HEK293 (cell line): ENCODE data around the gene SLC25A52.
A peak's percentile ranks its signal among the peaks of the same experiment; 100 is the strongest.
"Not testable (repeated sequence)": the region's sequence is repeated elsewhere in the genome, so short reads cannot be mapped to it uniquely, and the experiment has no call there.

Experiments used
- CTCF ChIA-PET: fragments of 350-600 bp; formaldehyde crosslinking; extraction: SDS; loops from one replicate; lab custom pipeline; 2021; ENCODE audit warnings: antibody characterized with exemption; lab: Yijun Ruan, JAX
- POLR2A ChIA-PET: fragments of 300-600 bp; formaldehyde crosslinking; extraction: SDS; loops from one replicate; lab custom pipeline; 2020; ENCODE audit warnings: antibody characterized with exemption, inconsistent platforms; lab: Yijun Ruan, JAX
- H3K27ac ChIP-seq: fragments of 200-500 bp; sonication (Bioruptor generic); 2 replicates; pipeline ENCODE4 v1.5.1; 2014; ENCODE audit warnings: low read depth, low read length, control low read depth, inconsistent platforms; ENCODE audit errors: extremely low read depth
- H3K36me3 ChIP-seq, 2 experiments: fragments of 200-500 bp in 1 of 2; sonication (Bioruptor generic) in 1 of 2; 1 replicate in 1 of 2; 2 replicates in 1 of 2; pipeline ENCODE4 v1.5.1; 2014 to 2017; ENCODE audit warnings: inconsistent platforms in 2 of 2, low read length in 2 of 2; ENCODE audit not compliant: control insufficient read depth in 2 of 2, insufficient read depth in 1 of 2
- H3K4me1 ChIP-seq: fragments of 200-500 bp; sonication (Bioruptor generic); 2 replicates; pipeline ENCODE4 v1.5.1; 2014; ENCODE audit warnings: mild to moderate bottlenecking, low read length, inconsistent platforms; ENCODE audit not compliant: control insufficient read depth, insufficient read depth
- H3K4me3 ChIP-seq: 2 replicates; pipeline ENCODE4 v1.5.1; 2011; ENCODE audit warnings: low read depth, mild to moderate bottlenecking, control low read depth, low read length, moderate library complexity
- H3K9me3 ChIP-seq: fragments of 200-500 bp; sonication (Bioruptor generic); 2 replicates; pipeline ENCODE4 v1.5.1; 2014; ENCODE audit warnings: low read depth, low read length, inconsistent platforms; ENCODE audit not compliant: control insufficient read depth, insufficient read depth
- EGR2 ChIP-seq: fragments of 450-650 bp; formaldehyde crosslinking; IDR thresholded peaks from 2 replicates; pipeline ENCODE4 v1.5.1; 2016; ENCODE audit warnings: low read depth, missing biosample characterization, missing genetic modification characterization
- SCRT2 ChIP-seq: fragments of 450-650 bp; formaldehyde crosslinking; IDR thresholded peaks from 2 replicates; pipeline ENCODE4 v1.5.1; 2016; ENCODE audit warnings: missing biosample characterization, missing genetic modification characterization
- ZIC2 ChIP-seq: fragments of 450-650 bp; formaldehyde crosslinking; IDR thresholded peaks from 2 replicates; pipeline ENCODE4 v1.5.1; 2016; ENCODE audit warnings: missing biosample characterization, missing genetic modification characterization
- ZNF140 ChIP-seq: fragments of 450-650 bp; formaldehyde crosslinking; IDR thresholded peaks from 2 replicates; pipeline ENCODE4 v1.5.1; 2016; ENCODE audit warnings: missing biosample characterization, missing genetic modification characterization
- ZNF155 ChIP-seq: fragments of 450-650 bp; formaldehyde crosslinking; IDR thresholded peaks from 2 replicates; pipeline ENCODE4 v1.5.1; 2016; ENCODE audit warnings: missing biosample characterization, missing genetic modification characterization
- ZNF239 ChIP-seq: fragments of 450-650 bp; formaldehyde crosslinking; IDR thresholded peaks from 2 replicates; pipeline ENCODE4 v1.5.1; 2016; ENCODE audit warnings: missing biosample characterization, missing genetic modification characterization
- ZNF248 ChIP-seq: fragments of 450-650 bp; formaldehyde crosslinking; IDR thresholded peaks from 2 replicates; pipeline ENCODE4 v1.5.1; 2017; ENCODE audit warnings: missing biosample characterization, missing genetic modification characterization
- ZNF449 ChIP-seq: fragments of 450-650 bp; formaldehyde crosslinking; IDR thresholded peaks from 2 replicates; pipeline ENCODE4 v1.5.1; 2017; ENCODE audit warnings: missing biosample characterization, mild to moderate bottlenecking, missing genetic modification characterization, moderate library complexity
- ZNF558 ChIP-seq: fragments of 450-650 bp; formaldehyde crosslinking; IDR thresholded peaks from 2 replicates; pipeline ENCODE4 v1.5.1; 2016; ENCODE audit warnings: missing biosample characterization, missing genetic modification characterization
- ZNF610 ChIP-seq: fragments of 450-650 bp; formaldehyde crosslinking; IDR thresholded peaks from 2 replicates; pipeline ENCODE4 v1.5.1; 2016; ENCODE audit warnings: missing biosample characterization, missing genetic modification characterization, borderline replicate concordance
- ZNF792 ChIP-seq: fragments of 450-650 bp; formaldehyde crosslinking; IDR thresholded peaks from 2 replicates; pipeline ENCODE4 v1.5.1; 2016; ENCODE audit warnings: missing biosample characterization, missing genetic modification characterization
- TF ChIP-seq, protein P1 (sequence below): fragments of 450-650 bp; formaldehyde crosslinking; IDR thresholded peaks from 2 replicates; pipeline ENCODE4 v1.5.1; 2016; ENCODE audit warnings: missing biosample characterization, missing genetic modification characterization
- TF ChIP-seq, protein P2 (sequence below): sonication (generic); formaldehyde crosslinking; IDR thresholded peaks from 2 replicates; pipeline ENCODE4 v1.8.1; 2022; ENCODE audit warnings: mild to moderate bottlenecking, moderate library complexity, missing genetic modification reagents
- TF ChIP-seq, protein P3 (sequence below): fragments of 450-650 bp; formaldehyde crosslinking; IDR thresholded peaks from 2 replicates; pipeline ENCODE4 v1.5.1; 2016; ENCODE audit warnings: missing biosample characterization, missing genetic modification characterization, borderline replicate concordance

SLC25A52 gene

GRCh38 chr18:31799257-31799656, 38.6 kb upstream of the SLC25A52 start:
- CTCF ChIA-PET = interaction anchor here (0.6 kb wide), 2 partner anchors 41 to 119 kb away, joined by 3 to 5 read pairs; no protein-coding TSS in a partner anchor
- 0 out of 2 replicates have a peak, but pooled peaks have one; percentile 12 for TF ChIP-seq SCRT2 (tag by site-specific recombination)
- H3K4me3 ChIP-seq, H3K36me3 ChIP-seq, H3K27ac ChIP-seq, H3K9me3 ChIP-seq, H3K4me1 ChIP-seq: not testable (repeated sequence)
- POLR2A ChIA-PET = interaction anchor here (0.7 kb wide), 1 partner anchor 272 kb away, joined by 5 read pairs; no protein-coding TSS in a partner anchor

DNA sequence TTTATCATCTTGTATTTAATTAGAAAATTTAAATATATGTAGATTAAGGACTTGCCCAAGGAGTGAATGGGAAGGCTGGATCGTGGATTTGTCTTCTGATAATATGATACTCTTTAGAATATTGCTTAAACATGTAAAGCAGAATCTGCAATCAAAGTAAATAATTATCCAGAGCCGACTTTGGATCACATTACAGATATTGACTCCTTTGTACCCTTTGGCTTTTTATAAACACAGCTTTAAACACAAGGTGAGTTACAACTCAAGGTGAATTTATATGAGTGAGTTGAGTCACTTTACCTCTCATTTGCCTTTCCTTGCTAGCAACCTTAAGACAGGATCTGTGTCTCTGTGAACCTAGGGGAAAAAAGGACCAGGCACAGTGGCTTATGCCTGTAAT, 37.7 kb upstream of the SLC25A52 start:
- Histone ChIP-seq H3K36me3 (no peaks in the 10 kb centered on the region), H3K9me3 (no peaks in the 10 kb centered on the region), H3K4me3 (no peak overlapping the region), H3K4me1 (no peaks in the 10 kb centered on the region), H3K27ac (no peak overlapping the region)
- no peak for TF ChIP-seq ZNF792
- TF ChIP-seq ZNF610 (tag by site-specific recombination) = no peak
- TF ChIP-seq ZNF140 (tag by site-specific recombination) = no peak
- no peak for TF ChIP-seq EGR2 (tag by site-specific recombination)
- TF ChIP-seq, protein P1, sequence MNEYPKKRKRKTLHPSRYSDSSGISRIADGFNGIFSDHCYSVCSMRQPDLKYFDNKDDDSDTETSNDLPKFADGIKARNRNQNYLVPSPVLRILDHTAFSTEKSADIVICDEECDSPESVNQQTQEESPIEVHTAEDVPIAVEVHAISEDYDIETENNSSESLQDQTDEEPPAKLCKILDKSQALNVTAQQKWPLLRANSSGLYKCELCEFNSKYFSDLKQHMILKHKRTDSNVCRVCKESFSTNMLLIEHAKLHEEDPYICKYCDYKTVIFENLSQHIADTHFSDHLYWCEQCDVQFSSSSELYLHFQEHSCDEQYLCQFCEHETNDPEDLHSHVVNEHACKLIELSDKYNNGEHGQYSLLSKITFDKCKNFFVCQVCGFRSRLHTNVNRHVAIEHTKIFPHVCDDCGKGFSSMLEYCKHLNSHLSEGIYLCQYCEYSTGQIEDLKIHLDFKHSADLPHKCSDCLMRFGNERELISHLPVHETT (tag by site-specific recombination) = no peak
- TF ChIP-seq ZNF155 (tag by site-specific recombination) = no peak
- TF ChIP-seq ZNF248 (tag by site-specific recombination) = no peak
- no peak for TF ChIP-seq ZNF239 (tag by site-specific recombination)
- TF ChIP-seq, protein P2, sequence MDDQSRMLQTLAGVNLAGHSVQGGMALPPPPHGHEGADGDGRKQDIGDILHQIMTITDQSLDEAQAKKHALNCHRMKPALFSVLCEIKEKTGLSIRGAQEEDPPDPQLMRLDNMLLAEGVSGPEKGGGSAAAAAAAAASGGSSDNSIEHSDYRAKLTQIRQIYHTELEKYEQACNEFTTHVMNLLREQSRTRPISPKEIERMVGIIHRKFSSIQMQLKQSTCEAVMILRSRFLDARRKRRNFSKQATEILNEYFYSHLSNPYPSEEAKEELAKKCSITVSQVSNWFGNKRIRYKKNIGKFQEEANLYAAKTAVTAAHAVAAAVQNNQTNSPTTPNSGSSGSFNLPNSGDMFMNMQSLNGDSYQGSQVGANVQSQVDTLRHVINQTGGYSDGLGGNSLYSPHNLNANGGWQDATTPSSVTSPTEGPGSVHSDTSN = no peak
- TF ChIP-seq ZNF449 = no peak
- TF ChIP-seq ZNF558 = no peak
- no peak for TF ChIP-seq ZIC2 (tag by site-specific recombination)
- TF ChIP-seq, protein P3, sequence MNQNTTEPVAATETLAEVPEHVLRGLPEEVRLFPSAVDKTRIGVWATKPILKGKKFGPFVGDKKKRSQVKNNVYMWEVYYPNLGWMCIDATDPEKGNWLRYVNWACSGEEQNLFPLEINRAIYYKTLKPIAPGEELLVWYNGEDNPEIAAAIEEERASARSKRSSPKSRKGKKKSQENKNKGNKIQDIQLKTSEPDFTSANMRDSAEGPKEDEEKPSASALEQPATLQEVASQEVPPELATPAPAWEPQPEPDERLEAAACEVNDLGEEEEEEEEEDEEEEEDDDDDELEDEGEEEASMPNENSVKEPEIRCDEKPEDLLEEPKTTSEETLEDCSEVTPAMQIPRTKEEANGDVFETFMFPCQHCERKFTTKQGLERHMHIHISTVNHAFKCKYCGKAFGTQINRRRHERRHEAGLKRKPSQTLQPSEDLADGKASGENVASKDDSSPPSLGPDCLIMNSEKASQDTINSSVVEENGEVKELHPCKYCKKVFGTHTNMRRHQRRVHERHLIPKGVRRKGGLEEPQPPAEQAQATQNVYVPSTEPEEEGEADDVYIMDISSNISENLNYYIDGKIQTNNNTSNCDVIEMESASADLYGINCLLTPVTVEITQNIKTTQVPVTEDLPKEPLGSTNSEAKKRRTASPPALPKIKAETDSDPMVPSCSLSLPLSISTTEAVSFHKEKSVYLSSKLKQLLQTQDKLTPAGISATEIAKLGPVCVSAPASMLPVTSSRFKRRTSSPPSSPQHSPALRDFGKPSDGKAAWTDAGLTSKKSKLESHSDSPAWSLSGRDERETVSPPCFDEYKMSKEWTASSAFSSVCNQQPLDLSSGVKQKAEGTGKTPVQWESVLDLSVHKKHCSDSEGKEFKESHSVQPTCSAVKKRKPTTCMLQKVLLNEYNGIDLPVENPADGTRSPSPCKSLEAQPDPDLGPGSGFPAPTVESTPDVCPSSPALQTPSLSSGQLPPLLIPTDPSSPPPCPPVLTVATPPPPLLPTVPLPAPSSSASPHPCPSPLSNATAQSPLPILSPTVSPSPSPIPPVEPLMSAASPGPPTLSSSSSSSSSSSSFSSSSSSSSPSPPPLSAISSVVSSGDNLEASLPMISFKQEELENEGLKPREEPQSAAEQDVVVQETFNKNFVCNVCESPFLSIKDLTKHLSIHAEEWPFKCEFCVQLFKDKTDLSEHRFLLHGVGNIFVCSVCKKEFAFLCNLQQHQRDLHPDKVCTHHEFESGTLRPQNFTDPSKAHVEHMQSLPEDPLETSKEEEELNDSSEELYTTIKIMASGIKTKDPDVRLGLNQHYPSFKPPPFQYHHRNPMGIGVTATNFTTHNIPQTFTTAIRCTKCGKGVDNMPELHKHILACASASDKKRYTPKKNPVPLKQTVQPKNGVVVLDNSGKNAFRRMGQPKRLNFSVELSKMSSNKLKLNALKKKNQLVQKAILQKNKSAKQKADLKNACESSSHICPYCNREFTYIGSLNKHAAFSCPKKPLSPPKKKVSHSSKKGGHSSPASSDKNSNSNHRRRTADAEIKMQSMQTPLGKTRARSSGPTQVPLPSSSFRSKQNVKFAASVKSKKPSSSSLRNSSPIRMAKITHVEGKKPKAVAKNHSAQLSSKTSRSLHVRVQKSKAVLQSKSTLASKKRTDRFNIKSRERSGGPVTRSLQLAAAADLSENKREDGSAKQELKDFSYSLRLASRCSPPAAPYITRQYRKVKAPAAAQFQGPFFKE (tag by site-specific recombination) = no peak
- POLR2A ChIA-PET = no interaction called here
- CTCF ChIA-PET = no interaction called here
